Measurements from ENCODE around the gene SPHK2.
"Not testable (repeated sequence)": the region's sequence is repeated elsewhere in the genome, so short reads cannot be mapped to it uniquely, and the experiment has no call there.

SPHK2 gene

DNA sequence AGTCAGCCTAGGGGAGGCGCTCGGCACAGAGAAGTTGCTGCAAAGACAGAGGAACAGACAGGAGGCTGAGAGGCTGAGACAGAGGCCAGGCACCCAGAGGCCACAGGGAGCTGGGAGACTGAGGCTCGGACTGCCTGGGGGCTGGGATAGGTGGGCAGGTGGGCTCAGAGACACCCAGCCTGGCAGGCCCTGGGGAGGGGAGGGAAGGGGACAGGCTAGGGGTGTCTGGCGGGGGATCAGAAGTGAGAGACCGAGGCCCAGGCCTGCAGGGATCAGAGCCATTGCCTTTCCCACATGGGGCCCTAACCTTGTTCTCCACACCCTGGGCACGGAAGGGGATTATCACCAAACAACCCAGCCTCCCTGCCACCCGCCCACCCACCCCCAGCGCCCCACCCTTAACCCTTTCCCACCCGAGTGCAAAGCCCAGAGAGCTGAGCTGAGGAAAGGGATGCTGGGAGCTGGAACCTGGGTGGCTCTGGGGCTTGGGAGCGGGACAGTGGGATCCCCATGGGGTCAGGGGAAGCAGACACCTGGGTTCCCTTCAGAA is 52.2 kb downstream of the SPHK2 start:
- in situ Hi-C loops (cut with HindIII; ENCODE audit: low pct_ligation_motif_present, low pct_unique_long_range_greater_than_20kb, low sequenced_read_pairs): no loop called here
- DNase-seq: no peak

DNA sequence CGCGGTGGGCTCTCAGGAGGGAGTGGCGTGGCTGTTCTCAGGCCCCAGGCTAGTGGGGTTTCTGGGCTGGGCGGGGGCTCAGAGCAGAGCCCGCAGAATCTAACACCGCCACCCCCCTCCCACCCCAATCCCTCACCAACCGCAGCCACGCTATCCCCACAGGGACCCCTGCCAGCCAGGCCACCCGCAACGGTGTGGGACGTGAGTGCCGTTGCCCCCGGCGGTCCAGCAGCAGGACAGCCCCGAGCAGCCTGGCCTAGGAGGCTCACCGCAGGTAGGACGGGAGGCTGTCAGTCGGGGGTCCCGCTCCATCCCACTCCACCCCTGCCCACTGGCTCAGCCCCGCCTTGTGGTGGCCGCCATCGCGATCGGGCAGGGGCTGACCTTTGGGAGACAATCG is 53.7 kb downstream of the SPHK2 start, which contains the start of gene NTN5:
Gene NTN5 (minus strand): TSS at position 24 of the 400 bp plus-strand sequence. CDS start 2,031 bp downstream, outside the sequence.
- DNase-seq: no peak
- in situ Hi-C loops (cut with HindIII; ENCODE audit: low pct_ligation_motif_present, low pct_unique_long_range_greater_than_20kb, low sequenced_read_pairs): no loop called here

DNA sequence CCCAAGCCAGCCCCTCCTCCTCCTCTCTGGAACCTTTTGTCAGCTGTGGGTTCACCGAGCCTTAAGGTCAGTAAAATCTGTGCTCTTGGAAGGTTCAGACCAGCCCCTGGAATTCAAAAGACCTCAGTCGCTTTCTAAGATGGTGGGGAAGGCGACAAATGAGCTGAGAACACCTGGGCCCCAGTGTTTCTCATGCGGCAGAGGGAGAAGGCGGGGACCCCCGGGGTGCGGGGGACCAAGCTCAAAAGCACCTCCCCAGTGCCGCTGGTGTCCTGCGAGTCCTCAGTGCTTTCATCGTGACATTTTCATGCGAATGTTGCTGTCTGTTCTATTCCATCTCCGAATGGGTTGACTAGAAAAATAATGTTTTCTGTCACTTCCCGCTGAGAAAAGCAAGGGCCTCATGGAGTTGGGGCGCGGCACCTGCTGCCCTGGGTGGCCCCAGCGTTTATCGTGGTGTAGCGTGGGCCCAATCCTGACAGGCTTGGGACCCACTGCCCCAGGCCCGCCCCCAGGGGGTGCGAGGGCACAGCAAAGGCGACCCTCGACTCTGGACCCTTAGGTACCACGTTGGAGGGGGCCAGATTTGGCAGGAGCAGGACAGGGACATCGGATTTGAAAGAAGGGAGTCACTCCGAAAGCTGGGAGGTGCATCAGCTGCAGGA is 54.3 kb downstream of the SPHK2 start:
- in situ Hi-C loops (cut with HindIII; ENCODE audit: low pct_ligation_motif_present, low pct_unique_long_range_greater_than_20kb, low sequenced_read_pairs): no loop called here
- no peak for DNase-seq

DNA sequence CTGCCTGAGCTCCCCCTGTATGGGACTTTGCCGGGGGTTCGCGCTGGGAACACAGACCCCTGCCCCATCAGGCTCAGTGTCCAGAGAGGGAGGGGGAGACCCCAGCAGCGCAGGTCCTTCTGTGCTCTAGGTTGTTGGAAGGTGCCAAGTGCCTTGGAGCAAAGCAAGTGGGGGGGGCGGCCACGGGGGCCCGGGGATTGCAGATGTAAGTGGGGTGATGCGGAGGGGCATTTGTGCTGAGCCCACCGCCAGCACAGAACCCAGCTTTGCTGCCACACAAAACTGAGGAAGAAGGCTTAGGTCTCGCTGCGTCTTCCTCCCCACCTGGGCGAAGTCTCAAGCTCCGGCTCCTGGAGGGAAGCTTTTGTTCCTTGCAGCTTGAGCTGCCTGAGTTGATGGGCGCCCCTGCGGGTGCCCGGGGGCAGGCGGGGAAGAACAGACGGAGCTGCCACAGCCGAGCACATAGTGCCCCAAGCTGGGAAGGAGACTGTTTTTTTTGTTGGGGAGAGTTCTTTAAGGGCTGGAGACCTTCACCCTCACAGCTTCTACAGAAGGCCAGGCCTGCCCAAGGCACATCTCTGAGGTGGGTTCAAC is 55.0 kb downstream of the SPHK2 start:
- in situ Hi-C loops (cut with HindIII; ENCODE audit: low pct_ligation_motif_present, low pct_unique_long_range_greater_than_20kb, low sequenced_read_pairs): no loop called here
- no peak for DNase-seq

DNA sequence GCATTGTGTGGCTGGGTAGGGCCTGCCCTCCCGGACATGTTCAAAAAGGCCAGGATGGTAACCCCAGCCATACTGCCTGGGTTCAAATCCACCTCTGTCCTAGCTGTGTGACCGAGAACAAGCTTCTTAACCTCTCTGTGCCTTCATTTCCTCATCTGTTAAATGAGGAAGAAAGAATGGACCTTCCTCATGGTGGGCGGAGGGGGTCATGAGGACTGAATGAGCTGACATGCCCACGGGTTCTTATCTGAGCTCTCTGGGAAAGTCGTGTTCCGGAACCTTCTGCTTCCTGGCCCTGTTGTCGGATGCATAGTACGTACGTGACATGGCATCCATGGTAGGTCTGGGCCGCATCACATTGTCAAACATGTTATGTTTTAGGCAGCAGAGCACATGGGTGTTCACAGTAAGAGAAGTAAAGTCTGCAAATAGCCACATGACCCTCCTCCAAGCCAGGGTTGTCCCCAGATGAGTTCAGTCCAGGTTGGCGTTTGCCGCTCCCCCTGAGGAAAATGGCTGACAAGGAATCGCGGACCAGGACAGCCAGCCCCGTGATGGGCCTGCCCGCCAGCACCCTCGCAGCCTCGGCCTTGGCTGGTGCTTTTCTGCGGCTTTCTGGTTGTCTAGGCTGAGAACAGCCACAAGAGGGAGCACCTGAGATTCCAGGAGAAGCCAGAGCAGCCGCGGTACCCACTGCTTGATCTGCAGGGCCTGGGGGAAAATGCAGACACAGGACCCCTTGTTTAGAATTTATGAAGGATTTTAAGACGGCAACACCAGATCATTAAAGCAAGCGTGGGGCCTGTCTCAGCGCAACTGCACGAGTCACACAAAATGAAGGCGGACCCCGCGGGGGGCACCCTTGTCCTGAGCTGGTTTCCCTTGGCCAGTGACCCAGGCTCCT is 55.9 kb downstream of the SPHK2 start:
- DNase-seq: peak; percentile 80
- in situ Hi-C loops (cut with HindIII; ENCODE audit: low pct_ligation_motif_present, low pct_unique_long_range_greater_than_20kb, low sequenced_read_pairs): no loop called here

DNA sequence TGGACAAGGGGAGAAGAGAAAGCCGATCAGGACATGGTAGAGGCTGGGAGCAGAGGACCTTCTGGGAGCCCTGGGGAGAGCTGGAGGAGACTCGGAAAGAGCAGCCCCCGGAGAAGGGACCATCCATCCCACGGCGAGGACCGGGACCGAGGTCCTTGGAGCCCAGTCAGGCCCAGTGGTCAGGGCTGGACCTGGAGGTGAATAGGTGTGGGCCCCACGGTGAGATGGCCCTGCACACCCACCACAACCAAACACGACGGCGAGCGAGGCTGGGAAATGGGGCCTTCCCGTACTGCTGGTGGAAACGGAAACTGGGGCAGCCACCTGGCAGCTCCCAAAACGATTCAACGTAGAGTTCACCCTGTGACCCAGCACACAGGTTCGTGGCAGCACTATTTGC is 57.2 kb downstream of the SPHK2 start:
- in situ Hi-C loops (cut with HindIII; ENCODE audit: low pct_ligation_motif_present, low pct_unique_long_range_greater_than_20kb, low sequenced_read_pairs): no loop called here
- DNase-seq: no peak

DNA sequence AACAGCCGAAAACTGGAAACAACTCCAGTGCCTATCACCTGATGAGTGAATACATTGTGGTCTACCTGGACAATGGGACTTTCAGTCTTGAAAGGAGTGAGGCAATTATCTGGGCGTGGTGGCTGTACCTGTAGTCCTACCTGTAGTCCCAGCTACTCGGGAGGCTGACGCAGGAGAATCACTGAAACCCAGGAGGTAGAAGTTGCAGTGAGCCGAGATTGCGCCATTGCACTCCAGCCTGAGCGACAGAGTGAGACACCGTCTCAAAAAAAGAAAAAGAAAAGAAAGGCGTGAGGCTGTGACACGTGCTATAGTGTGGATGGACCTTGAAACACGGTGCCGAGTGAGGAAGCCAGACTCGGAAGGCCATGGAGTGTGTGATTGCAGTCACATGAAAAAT is 57.6 kb downstream of the SPHK2 start:
- DNase-seq: no peak
- in situ Hi-C loops (cut with HindIII; ENCODE audit: low pct_ligation_motif_present, low pct_unique_long_range_greater_than_20kb, low sequenced_read_pairs): no loop called here

DNA sequence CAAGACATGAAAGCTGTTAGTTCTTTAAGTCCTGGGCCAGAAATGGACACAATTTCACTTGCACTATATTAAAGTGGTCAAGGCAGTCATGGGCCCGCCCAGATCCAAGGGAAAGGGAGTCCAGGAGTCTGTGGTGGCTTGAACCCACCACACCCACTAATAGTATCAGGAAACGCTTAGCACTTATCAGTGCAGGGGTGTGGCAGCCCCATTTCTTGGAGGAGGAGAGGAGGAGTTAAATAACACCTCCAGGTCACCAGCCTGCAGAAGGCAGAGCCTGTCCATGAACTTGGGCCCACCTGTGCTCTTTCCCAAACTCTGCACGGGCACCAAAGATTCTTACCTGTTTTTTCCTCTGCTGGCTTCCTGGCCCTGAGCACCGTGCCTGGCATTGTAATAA is 58.9 kb downstream of the SPHK2 start:
- DNase-seq: no peak
- in situ Hi-C loops (cut with HindIII; ENCODE audit: low pct_ligation_motif_present, low pct_unique_long_range_greater_than_20kb, low sequenced_read_pairs): no loop called here

DNA sequence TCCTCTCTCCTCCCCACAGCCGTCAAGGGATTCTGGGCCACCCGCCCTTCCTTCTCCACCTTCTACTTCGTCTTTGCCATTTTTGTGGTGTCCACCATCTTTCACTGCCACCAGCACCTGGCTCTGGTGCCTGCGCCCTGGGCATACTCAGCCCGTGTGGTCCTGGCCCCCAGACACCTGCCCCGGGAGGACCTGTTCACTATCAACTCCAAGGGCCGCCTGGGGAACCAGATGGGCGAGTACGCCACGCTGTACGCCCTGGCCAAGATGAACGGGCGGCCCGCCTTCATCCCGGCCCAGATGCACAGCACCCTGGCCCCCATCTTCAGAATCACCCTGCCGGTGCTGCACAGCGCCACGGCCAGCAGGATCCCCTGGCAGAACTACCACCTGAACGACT is 60.7 kb downstream of the SPHK2 start:
- DNase-seq; in situ Hi-C loops (cut with HindIII; ENCODE audit: low pct_ligation_motif_present, low pct_unique_long_range_greater_than_20kb, low sequenced_read_pairs): not testable (repeated sequence)

Data from ACHN (cell line).